Panc1 (cell line): ENCODE results near the gene LZTS2. TPM values are rescaled to one million over a fixed set of nuclear protein-coding genes. Genes with fewer than 3 reads are reported as not detected.

Experiments
- ATAC-seq: fragments of 200-7000 bp; cut with Tn5 transposase; 2 replicates; pipeline ENCODE4 v1.9.1; 2020; ENCODE audit warnings: mild to moderate bottlenecking, moderate library complexity
- BruUV-seq: library from RNA; stranded (reverse); fragments of 400-500 nt; replicated peaks from 2 replicates; lab custom pipeline; 2021; lab: Mats Ljungman, UMichigan
- CTCF ChIA-PET: fragments of 300-600 bp; sonication (Branson Sonifier 250); formaldehyde crosslinking; loops from one replicate; lab custom pipeline; 2022; ENCODE audit warnings: antibody characterized with exemption; lab: Charles Lee
- POLR2A ChIA-PET: fragments of 300-600 bp; sonication (Branson Sonifier 250); formaldehyde crosslinking; loops from one replicate; lab custom pipeline; 2022; ENCODE audit warnings: antibody characterized with exemption; lab: Charles Lee
- DNase-seq: peaks from one replicate; pipeline ENCODE4 v3.0.0-alpha.2; 2010; ENCODE audit warnings: low read depth, low spot score
- H3K27ac ChIP-seq: 2 replicates; pipeline ENCODE4 v1.5.1; 2011; ENCODE audit warnings: mild to moderate bottlenecking, low read length, inconsistent platforms
- H3K27me3 ChIP-seq: fragments of 200-500 bp; sonication (Bioruptor generic); 2 replicates; pipeline ENCODE4 v1.6.0; 2014; ENCODE audit warnings: low read length, inconsistent platforms; ENCODE audit not compliant: control insufficient read depth, insufficient read depth
- H3K36me3 ChIP-seq: fragments of 200-500 bp; sonication (Bioruptor generic); 2 replicates; pipeline ENCODE4 v1.5.1; 2014; ENCODE audit warnings: inconsistent platforms, mild to moderate bottlenecking, low read length, moderate library complexity; ENCODE audit not compliant: control insufficient read depth, insufficient read depth
- H3K4me1 ChIP-seq: 2 replicates; pipeline ENCODE4 v1.5.1; 2011; ENCODE audit warnings: inconsistent platforms, mild to moderate bottlenecking, low read length, moderate library complexity; ENCODE audit not compliant: control insufficient read depth, insufficient read depth
- H3K4me3 ChIP-seq, 2 experiments: 2 replicates each; pipeline ENCODE4 v1.5.1; 2011 to 2012; ENCODE audit warnings: low read depth in 2 of 2, low read length in 2 of 2, mild to moderate bottlenecking in 2 of 2, inconsistent platforms in 1 of 2, moderate library complexity in 1 of 2
- H3K9me3 ChIP-seq: fragments of 200-500 bp; sonication (Bioruptor generic); 2 replicates; pipeline ENCODE4 v1.5.1; 2014; ENCODE audit warnings: low read depth, mild to moderate bottlenecking, inconsistent platforms, low read length, moderate library complexity; ENCODE audit not compliant: control insufficient read depth, insufficient read depth
- CTCF ChIP-seq: fragments of 450-650 bp; IDR thresholded peaks from 2 replicates; pipeline ENCODE4 v1.5.1; 2017; ENCODE audit warnings: mild to moderate bottlenecking
- POLR2AphosphoS5 ChIP-seq: IDR thresholded peaks from 2 replicates; pipeline ENCODE4 v1.6.1; 2012; ENCODE audit warnings: mild to moderate bottlenecking, low read depth, low read length, moderate library complexity
- REST ChIP-seq, 2 experiments: IDR thresholded peaks; 2 replicates each; pipeline ENCODE4 v1.6.1; 2011 to 2012; ENCODE audit warnings: low read depth in 2 of 2, control low read depth in 1 of 2, low read length in 1 of 2, mild to moderate bottlenecking in 1 of 2, moderate library complexity in 1 of 2; ENCODE audit not compliant: insufficient read depth in 1 of 2
- SIN3A ChIP-seq: IDR thresholded peaks from 2 replicates; pipeline ENCODE4 v1.6.1; 2012; ENCODE audit warnings: low read depth, mild to moderate bottlenecking, low read length, moderate library complexity, borderline replicate concordance; ENCODE audit not compliant: insufficient read depth
- TCF7L2 ChIP-seq: IDR thresholded peaks from 2 replicates; pipeline ENCODE4 v1.6.1; 2011; ENCODE audit warnings: mild to moderate bottlenecking, low read depth, low read length, inconsistent platforms
- in situ Hi-C: cut with HindIII; loops from 2 replicates; pipeline ENCODE4 v1.10.0; 2016; ENCODE audit warnings: low sequenced_read_pairs, low pct_unique_long_range_greater_than_20kb
- intact Hi-C: fragments of 100-400 bp; cut with micrococcal nuclease; formaldehyde crosslinking; loops from one replicate; pipeline ENCODE4 v1.10.0; 2022; ENCODE audit not compliant: unreplicated experiment
- total RNA-seq: library from RNA; stranded (reverse); gene quantifications from one replicate; pipeline ENCODE4 v1.2.1, GENCODE V29; 2021; ENCODE audit not compliant: unreplicated experiment

The LZTS2 gene
- total RNA-seq, 1 experiment from 2014 or later: 65.5 TPM

DNA sequence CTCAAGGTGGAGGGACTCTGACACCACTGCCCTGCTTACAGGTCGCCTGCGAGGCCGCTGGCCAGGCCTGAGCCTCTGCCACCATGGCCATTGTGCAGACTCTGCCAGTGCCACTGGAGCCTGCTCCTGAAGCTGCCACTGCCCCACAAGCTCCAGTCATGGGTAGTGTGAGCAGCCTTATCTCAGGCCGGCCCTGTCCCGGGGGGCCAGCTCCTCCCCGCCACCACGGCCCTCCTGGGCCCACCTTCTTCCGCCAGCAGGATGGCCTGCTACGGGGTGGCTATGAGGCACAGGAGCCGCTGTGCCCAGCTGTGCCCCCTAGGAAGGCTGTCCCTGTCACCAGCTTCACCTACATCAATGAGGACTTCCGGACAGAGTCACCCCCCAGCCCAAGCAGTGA lies 2.8 kb downstream of the LZTS2 start:
- ATAC-seq (no peak), DNase-seq (no peak)
- in situ Hi-C loops: no loop called here
- intact Hi-C loops: no loop called here
- no peaks in the 10 kb centered on the region for H3K9me3 ChIP-seq
- H3K27ac ChIP-seq: no peak overlapping the region
- peaks cover 27% of the 10 kb centered on the region for H3K4me1 ChIP-seq
- H3K27me3 ChIP-seq: no peaks in the 10 kb centered on the region
- no peak overlapping the region for H3K4me3 ChIP-seq
- POLR2A ChIA-PET: interaction anchor here (0.6 kb wide), 1 partner anchor 15 kb away, joined by 14 read pairs; no protein-coding TSS in a partner anchor
- CTCF ChIA-PET: interaction anchor here (1.0 to 1.7 kb wide), 2 partner anchors 9 to 12 kb away, joined by 3 to 4 read pairs; no protein-coding TSS in a partner anchor
- no peak for TF ChIP-seq CTCF
- no peak for TF ChIP-seq POLR2AphosphoS5
- TF ChIP-seq TCF7L2: no peak
- no peak for TF ChIP-seq REST (IDR thresholded peaks at IDR 0.05; ENCODE audit: insufficient read depth in 1 of 2, low read depth in 2 of 2, low read length in 1 of 2)
- no peak for TF ChIP-seq SIN3A
- no TSS peak for BruUV-seq
- H3K36me3 ChIP-seq: peaks cover 5% of the 10 kb centered on the region; the same call in 1 of the 2 replicates

DNA sequence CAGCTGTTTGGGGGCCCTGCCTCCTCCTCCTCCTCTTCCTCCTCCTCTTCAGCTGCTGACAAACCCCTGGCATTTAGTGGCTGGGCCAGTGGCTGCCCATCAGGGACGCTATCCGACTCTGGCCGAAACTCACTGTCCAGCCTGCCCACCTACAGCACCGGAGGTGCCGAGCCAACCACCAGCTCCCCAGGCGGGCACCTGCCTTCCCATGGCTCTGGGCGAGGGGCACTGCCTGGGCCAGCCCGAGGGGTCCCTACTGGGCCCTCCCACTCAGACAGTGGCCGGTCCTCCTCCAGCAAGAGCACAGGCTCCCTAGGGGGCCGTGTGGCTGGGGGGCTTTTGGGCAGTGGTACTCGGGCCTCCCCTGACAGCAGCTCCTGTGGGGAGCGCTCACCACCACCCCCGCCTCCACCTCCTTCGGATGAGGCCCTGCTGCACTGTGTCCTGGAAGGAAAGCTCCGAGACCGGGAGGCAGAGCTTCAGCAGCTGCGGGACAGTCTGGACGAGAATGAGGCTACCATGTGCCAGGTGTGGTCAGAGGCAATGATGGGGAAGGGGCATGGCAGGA lies 4.1 kb downstream of the LZTS2 start:
- peaks cover 21% of the 10 kb centered on the region for H3K4me1 ChIP-seq
- in situ Hi-C loops (no loop called here), intact Hi-C loops (no loop called here)
- TF ChIP-seq POLR2AphosphoS5 (no peak), CTCF (no peak), REST (IDR thresholded peaks at IDR 0.05; ENCODE audit: insufficient read depth in 1 of 2, low read depth in 2 of 2, low read length in 1 of 2) (no peak), TCF7L2 (no peak), SIN3A (no peak)
- no peak overlapping the region for H3K27ac ChIP-seq
- no peak overlapping the region for H3K4me3 ChIP-seq
- POLR2A ChIA-PET: no interaction called here
- no peak for DNase-seq
- no TSS peak for BruUV-seq
- ATAC-seq: no peak
- H3K36me3 ChIP-seq: peaks cover 5% of the 10 kb centered on the region; the same call in 1 of the 2 replicates
- no peaks in the 10 kb centered on the region for H3K27me3 ChIP-seq
- CTCF ChIA-PET: interaction anchor here (0.7 to 1.7 kb wide), 2 partner anchors 11 to 46 kb away, joined by 3 to 4 read pairs; no protein-coding TSS in a partner anchor
- H3K9me3 ChIP-seq: no peaks in the 10 kb centered on the region
